K562 (cell line): Measurements from ENCODE around the gene BAG5. TPM values are rescaled to one million over a fixed set of nuclear protein-coding genes. Genes with fewer than 3 reads are reported as not detected.

ENCODE experiments used
- E2F6 ChIP-seq, 2 experiments: IDR thresholded peaks; 2 replicates each; pipeline ENCODE4 v1.6.1; 2011; ENCODE audit warnings: borderline replicate concordance in 1 of 2, control low read depth in 1 of 2, low read depth in 1 of 2, low read length in 1 of 2, mild to moderate bottlenecking in 1 of 2, mixed read lengths in 1 of 2, moderate library complexity in 1 of 2; ENCODE audit not compliant: insufficient read depth in 1 of 2, insufficient read length in 1 of 2, poor library complexity in 1 of 2, severe bottlenecking in 1 of 2; ENCODE audit errors: extremely low read depth in 1 of 2
- GABPB1 ChIP-seq: sonication (generic); formaldehyde crosslinking; IDR thresholded peaks from 2 replicates; pipeline ENCODE4 v1.8.0; 2022; ENCODE audit warnings: mild to moderate bottlenecking, missing genetic modification reagents
- HNRNPL ChIP-seq: fragments of 200-400 bp; formaldehyde crosslinking; IDR thresholded peaks from 2 replicates; pipeline ENCODE4 v1.6.1; 2017; ENCODE audit warnings: low read depth, mild to moderate bottlenecking, low read length
- KLF16 ChIP-seq: IDR thresholded peaks from 2 replicates; pipeline ENCODE4 v1.6.1; 2016; ENCODE audit warnings: antibody characterized with exemption
- MAFK ChIP-seq: IDR thresholded peaks from 2 replicates; pipeline ENCODE4 v1.6.1; 2011; ENCODE audit warnings: low read length, improper control_type of control experiment
- MAX ChIP-seq: sonication (generic); formaldehyde crosslinking; IDR thresholded peaks from 2 replicates; pipeline ENCODE4 v1.9.0; 2022; ENCODE audit warnings: mild to moderate bottlenecking, missing genetic modification reagents
- POLR3G ChIP-seq: IDR thresholded peaks from 2 replicates; pipeline ENCODE4 v1.6.1; 2011; ENCODE audit not compliant: insufficient read length, insufficient replicate concordance; ENCODE audit errors: extremely low read depth
- SMARCA4 ChIP-seq: fragments of 450-650 bp; IDR thresholded peaks from 2 replicates; pipeline ENCODE4 v1.6.1; 2016
- ZNF444 ChIP-seq: fragments of 250-450 bp; sonication (Bioruptor Pico); IDR thresholded peaks from 2 replicates; pipeline ENCODE4 v1.4.0; 2020; ENCODE audit warnings: mild to moderate bottlenecking, moderate library complexity
- polyA plus RNA-seq, 8 experiments: library from polyadenylated mRNA; depleted of rRNA in 4 of 8; stranded (reverse) in 5 of 8; unstranded in 3 of 8; fragments of >200 nt; fragmentation: Nextera tagmentation in 2 of 8; fragmentation: Illumina TruSeq in 1 of 8; extraction: Ambion mirVana in 2 of 8; extraction: Trizol in 1 of 8; gene quantifications; 2 replicates each; pipeline versions ENCODE4 v1.2.1 to v1.2.3, GENCODE V29; 2011 to 2014; ENCODE audit warnings: inconsistent platforms in 1 of 8, missing spikeins in 1 of 8
- total RNA-seq, 7 experiments: library from RNA; depleted of rRNA in 6 of 7; stranded (reverse); fragments of >200 nt in 6 of 7; fragmentation: Illumina TruSeq in 2 of 7; extraction: Trizol in 2 of 7; gene quantifications; 2 replicates each; pipeline versions ENCODE4 v1.2.1 to v1.2.3, GENCODE V29; 2011 to 2021; ENCODE audit warnings: low replicate concordance in 1 of 7
- TF ChIP-seq, protein P1 (sequence below): fragments of 450-650 bp; IDR thresholded peaks from 2 replicates; pipeline ENCODE4 v1.6.1; 2016; ENCODE audit warnings: mild to moderate bottlenecking, moderate library complexity
- TF ChIP-seq, protein P2 (sequence below): fragments of 450-650 bp; IDR thresholded peaks from 2 replicates; pipeline ENCODE4 v1.7.1; 2018; ENCODE audit warnings: mild to moderate bottlenecking, low read depth; ENCODE audit not compliant: partially characterized antibody

BAG5 gene
- total and polyA plus RNA-seq, 9 of the 15 experiments (the other 6 are each of a cell fraction or from before 2014, with no cell fraction given) = 7.9 to 21.4 (median 13.2) TPM

GRCh38 chr14:103519043-103519836, 43.2 kb downstream of the BAG5 start (continued):
- TF ChIP-seq E2F6 (IDR thresholded peaks at IDR 0.05; ENCODE audit: borderline replicate concordance in 1 of 2, extremely low read depth in 1 of 2, insufficient read depth in 1 of 2, insufficient read length in 1 of 2, low read depth in 1 of 2, low read length in 1 of 2, poor library complexity in 1 of 2, severe bottlenecking in 1 of 2) (peak in 1 of 2 experiments; percentile 4), GABPB1 (CRISPR knock-in tag) (no peak; the same call in 1 of the 2 replicates), SMARCA4 (0 out of 2 replicates have a peak, but pooled peaks have one; percentile 24), ZNF444 (CRISPR knock-in tag) (no peak), KLF16 (no peak), HNRNPL (no peak), POLR3G (no peak), MAX (no peak; the same call in 1 of the 2 replicates), MAFK (no peak)
- TF ChIP-seq, protein P1, sequence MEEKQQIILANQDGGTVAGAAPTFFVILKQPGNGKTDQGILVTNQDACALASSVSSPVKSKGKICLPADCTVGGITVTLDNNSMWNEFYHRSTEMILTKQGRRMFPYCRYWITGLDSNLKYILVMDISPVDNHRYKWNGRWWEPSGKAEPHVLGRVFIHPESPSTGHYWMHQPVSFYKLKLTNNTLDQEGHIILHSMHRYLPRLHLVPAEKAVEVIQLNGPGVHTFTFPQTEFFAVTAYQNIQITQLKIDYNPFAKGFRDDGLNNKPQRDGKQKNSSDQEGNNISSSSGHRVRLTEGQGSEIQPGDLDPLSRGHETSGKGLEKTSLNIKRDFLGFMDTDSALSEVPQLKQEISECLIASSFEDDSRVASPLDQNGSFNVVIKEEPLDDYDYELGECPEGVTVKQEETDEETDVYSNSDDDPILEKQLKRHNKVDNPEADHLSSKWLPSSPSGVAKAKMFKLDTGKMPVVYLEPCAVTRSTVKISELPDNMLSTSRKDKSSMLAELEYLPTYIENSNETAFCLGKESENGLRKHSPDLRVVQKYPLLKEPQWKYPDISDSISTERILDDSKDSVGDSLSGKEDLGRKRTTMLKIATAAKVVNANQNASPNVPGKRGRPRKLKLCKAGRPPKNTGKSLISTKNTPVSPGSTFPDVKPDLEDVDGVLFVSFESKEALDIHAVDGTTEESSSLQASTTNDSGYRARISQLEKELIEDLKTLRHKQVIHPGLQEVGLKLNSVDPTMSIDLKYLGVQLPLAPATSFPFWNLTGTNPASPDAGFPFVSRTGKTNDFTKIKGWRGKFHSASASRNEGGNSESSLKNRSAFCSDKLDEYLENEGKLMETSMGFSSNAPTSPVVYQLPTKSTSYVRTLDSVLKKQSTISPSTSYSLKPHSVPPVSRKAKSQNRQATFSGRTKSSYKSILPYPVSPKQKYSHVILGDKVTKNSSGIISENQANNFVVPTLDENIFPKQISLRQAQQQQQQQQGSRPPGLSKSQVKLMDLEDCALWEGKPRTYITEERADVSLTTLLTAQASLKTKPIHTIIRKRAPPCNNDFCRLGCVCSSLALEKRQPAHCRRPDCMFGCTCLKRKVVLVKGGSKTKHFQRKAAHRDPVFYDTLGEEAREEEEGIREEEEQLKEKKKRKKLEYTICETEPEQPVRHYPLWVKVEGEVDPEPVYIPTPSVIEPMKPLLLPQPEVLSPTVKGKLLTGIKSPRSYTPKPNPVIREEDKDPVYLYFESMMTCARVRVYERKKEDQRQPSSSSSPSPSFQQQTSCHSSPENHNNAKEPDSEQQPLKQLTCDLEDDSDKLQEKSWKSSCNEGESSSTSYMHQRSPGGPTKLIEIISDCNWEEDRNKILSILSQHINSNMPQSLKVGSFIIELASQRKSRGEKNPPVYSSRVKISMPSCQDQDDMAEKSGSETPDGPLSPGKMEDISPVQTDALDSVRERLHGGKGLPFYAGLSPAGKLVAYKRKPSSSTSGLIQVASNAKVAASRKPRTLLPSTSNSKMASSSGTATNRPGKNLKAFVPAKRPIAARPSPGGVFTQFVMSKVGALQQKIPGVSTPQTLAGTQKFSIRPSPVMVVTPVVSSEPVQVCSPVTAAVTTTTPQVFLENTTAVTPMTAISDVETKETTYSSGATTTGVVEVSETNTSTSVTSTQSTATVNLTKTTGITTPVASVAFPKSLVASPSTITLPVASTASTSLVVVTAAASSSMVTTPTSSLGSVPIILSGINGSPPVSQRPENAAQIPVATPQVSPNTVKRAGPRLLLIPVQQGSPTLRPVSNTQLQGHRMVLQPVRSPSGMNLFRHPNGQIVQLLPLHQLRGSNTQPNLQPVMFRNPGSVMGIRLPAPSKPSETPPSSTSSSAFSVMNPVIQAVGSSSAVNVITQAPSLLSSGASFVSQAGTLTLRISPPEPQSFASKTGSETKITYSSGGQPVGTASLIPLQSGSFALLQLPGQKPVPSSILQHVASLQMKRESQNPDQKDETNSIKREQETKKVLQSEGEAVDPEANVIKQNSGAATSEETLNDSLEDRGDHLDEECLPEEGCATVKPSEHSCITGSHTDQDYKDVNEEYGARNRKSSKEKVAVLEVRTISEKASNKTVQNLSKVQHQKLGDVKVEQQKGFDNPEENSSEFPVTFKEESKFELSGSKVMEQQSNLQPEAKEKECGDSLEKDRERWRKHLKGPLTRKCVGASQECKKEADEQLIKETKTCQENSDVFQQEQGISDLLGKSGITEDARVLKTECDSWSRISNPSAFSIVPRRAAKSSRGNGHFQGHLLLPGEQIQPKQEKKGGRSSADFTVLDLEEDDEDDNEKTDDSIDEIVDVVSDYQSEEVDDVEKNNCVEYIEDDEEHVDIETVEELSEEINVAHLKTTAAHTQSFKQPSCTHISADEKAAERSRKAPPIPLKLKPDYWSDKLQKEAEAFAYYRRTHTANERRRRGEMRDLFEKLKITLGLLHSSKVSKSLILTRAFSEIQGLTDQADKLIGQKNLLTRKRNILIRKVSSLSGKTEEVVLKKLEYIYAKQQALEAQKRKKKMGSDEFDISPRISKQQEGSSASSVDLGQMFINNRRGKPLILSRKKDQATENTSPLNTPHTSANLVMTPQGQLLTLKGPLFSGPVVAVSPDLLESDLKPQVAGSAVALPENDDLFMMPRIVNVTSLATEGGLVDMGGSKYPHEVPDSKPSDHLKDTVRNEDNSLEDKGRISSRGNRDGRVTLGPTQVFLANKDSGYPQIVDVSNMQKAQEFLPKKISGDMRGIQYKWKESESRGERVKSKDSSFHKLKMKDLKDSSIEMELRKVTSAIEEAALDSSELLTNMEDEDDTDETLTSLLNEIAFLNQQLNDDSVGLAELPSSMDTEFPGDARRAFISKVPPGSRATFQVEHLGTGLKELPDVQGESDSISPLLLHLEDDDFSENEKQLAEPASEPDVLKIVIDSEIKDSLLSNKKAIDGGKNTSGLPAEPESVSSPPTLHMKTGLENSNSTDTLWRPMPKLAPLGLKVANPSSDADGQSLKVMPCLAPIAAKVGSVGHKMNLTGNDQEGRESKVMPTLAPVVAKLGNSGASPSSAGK = peak; percentile 33; the same call in 1 of the 2 replicates
- TF ChIP-seq, protein P2, sequence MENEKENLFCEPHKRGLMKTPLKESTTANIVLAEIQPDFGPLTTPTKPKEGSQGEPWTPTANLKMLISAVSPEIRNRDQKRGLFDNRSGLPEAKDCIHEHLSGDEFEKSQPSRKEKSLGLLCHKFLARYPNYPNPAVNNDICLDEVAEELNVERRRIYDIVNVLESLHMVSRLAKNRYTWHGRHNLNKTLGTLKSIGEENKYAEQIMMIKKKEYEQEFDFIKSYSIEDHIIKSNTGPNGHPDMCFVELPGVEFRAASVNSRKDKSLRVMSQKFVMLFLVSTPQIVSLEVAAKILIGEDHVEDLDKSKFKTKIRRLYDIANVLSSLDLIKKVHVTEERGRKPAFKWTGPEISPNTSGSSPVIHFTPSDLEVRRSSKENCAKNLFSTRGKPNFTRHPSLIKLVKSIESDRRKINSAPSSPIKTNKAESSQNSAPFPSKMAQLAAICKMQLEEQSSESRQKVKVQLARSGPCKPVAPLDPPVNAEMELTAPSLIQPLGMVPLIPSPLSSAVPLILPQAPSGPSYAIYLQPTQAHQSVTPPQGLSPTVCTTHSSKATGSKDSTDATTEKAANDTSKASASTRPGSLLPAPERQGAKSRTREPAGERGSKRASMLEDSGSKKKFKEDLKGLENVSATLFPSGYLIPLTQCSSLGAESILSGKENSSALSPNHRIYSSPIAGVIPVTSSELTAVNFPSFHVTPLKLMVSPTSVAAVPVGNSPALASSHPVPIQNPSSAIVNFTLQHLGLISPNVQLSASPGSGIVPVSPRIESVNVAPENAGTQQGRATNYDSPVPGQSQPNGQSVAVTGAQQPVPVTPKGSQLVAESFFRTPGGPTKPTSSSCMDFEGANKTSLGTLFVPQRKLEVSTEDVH = no peak
